SH-SY5Y (cell line): ENCODE data around the gene UBAP1L.

Source experiments
- GATA2 ChIP-seq: IDR thresholded peaks from 2 replicates; pipeline ENCODE4 v1.6.1; 2011; ENCODE audit warnings: mild to moderate bottlenecking, low read depth, low read length
- GATA3 ChIP-seq: IDR thresholded peaks from 2 replicates; pipeline ENCODE4 v1.6.1; 2011; ENCODE audit warnings: low read depth, mild to moderate bottlenecking, low read length, moderate library complexity

UBAP1L gene

DNA sequence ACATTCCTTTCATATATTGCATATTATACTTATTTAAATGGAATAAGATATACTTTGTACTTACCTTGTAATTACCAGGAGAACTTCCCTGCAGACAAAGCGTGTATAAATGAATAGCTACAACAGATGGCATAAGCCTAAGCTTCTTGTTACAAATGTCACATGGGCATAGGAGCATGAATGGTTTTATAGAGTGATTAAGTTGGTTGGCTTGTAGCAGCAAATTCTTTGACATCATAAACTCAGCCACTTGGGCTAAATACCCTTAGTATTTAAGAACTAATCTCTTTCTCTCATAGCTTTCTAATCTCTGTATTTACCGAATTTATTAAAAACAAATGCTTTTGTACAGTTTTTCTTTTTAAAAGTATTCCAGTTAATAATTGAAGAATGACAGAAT, at the start of gene UBAP1L:
Gene UBAP1L (minus strand): TSS at position 115 of the 400 bp plus-strand sequence. CDS start 8,985 bp downstream, outside the sequence.
- no peak for TF ChIP-seq GATA3
- TF ChIP-seq GATA2: no peak

DNA sequence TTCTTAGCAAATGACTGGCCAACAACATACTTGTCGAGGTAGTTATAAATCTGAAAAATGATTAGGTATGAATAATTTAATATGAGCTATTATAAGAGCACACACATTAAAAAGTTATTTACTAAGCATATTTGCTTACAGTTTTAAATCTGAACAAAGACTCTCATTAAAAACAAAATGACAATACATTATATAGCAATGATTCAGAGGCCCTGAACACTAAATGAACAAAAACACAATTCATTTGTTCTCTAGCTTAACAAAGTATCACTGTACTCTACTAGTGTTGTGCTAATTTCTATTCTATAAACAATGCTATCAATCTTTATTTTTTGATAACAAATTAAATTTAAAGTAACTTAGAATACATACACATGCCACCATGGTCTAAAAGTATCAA, 49.1 kb upstream of the UBAP1L start:
- TF ChIP-seq GATA2: no peak
- TF ChIP-seq GATA3: no peak

DNA sequence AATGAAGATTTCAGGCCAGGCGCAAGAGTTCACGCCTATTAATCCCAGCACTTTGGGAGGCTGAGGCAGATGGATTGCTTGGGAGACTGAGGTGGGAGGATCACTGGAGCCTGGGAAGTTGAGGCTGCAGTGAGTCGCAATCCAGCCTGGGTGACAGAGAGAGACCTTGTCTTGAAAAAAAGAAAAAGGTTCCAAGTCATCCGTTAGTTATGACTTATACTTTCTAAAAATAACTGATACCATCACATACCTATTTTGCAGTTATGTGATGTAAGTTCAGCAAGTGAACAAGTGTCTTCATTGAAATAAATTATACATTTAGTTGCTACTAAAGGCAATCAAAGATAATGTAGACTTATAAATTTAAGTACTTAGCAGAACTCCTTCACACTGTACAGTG, 48.0 kb upstream of the UBAP1L start:
- TF ChIP-seq GATA3: no peak
- TF ChIP-seq GATA2: no peak

DNA sequence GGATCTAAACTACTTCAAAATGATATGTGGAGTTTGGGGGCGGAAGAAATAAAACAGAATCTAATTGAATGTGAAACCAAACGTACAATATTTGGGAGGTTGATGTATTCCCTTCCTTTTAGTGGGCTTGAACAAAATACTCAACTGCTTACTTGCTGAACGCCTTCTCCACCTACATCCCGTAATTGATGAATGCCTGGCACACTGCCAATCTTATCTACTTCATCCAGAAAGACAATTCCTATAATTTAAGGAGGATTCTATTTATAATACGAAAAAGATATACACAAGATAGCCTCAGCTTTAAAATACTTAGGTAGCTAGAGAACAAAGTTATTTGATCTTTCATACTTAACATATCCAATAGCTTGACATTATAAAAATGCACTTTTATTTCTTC, 41.7 kb upstream of the UBAP1L start:
- TF ChIP-seq GATA2 (no peak), GATA3 (no peak)

DNA sequence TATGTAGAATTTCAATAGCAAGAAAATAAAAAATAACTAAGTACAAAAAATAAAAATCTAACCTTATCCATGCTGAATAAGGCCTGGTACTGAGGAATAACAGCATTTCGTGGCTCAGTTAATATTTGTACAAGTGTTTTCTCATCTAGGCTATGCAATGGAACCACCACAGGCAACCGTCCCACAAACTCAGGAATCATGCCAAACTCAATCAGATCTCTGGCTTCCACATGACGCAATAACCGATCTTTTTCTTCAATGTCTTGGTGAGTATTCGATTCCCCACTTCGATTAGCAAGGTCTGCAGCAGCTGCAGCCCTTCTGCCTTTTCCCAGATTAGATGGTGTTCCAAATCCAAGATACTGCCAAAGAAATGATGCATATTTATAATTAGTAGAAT, 39.7 kb upstream of the UBAP1L start:
- TF ChIP-seq GATA3 (no peak), GATA2 (no peak)

DNA sequence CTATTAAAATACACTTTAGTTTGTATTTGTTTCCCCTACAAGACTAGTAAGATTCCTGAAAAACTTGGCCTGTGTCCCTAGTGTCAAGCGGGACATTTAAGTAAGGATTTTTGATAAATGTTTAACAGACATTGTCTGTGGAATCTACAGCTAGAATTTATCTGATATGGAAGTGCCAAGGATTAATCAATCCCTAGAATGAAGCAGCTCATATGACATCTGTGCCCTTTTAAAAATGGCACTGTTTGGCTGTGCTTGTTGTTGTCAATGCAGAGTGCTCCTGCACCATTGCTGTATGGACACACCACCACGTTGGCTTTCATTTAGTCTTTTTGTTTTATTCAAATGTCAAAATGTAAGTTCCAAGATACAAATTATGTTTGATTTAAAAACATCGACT, 32.9 kb upstream of the UBAP1L start:
- TF ChIP-seq GATA2 (no peak), GATA3 (no peak)

DNA sequence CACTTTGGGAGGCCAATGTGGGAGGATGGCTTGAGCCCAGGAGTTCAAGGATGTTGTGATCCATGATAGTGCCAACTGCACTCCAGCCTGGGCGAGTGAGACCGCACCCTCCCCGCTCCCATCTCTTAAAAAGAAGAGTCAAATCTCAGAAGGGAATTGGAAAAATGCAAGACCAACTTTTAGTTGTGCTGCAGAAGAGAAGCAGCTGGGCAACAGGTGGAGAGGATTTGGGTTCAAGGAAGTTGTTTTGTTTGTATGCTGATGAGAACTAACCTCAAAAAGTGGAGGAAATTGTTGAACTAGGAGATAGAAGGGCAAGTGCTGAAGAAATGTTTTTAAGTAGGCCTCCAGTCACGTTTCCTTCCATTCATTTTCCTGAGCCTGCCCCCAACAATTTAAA, 31.4 kb upstream of the UBAP1L start:
- TF ChIP-seq GATA2: no peak
- no peak for TF ChIP-seq GATA3

DNA sequence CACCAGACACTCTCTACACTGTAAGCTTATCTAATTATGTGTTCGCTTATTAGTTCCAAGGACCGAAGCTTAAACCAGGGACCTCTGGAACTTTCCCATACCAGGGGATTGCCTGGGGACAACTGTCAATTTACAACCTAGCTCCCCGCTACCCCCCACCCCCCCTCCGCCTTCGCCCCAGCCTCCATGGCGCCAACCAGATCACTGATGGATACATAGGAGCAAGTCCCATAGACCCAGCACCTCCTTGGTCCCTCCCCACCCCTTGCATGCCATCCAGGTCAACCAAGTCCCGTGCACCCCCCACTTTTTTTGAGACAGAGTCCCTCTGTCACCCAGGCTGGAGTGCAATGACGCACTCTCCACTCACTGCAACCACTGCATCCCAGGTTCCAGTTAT, 19.5 kb upstream of the UBAP1L start:
- TF ChIP-seq GATA2 (no peak), GATA3 (no peak)

DNA sequence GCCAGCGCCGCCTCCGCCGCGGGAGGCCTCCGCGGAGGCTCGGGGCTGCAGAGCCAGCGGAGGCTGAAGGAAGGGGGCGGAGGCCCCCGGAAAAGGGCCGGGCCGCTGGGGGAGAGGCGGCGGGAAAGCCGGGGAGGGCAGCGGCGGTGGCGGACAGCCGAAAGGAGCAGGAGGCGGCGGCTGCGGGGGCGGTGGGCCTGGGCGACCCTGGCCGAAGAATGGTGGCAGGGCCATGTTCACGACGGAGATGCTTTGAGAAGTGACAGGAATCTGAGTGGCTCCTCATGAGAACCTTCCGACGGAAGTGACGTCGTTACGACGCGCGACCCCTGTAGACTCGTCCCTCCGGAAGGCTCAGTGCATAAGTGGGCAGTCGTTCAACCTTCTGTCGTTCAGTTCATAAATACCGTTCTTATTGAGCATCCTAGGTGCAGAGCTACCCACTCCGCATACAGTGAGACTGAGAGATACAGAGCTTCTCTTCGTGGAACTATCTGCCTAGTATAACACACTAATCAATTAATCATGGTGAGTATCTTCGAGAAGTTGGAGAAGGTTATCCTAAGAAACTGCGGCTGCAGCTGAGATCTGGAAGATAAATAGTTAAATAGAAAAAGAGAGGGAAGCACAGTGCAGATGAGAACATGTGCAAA, 18.7 kb upstream of the UBAP1L start, which contains the start of gene PDCD7:
Gene PDCD7 (minus strand): TSS at position 261 of the 653 bp plus-strand sequence. CDS start 27 bp downstream, at position 234.
- TF ChIP-seq GATA3 (peak; percentile 30; the same call in 1 of the 2 replicates), GATA2 (peak; percentile 33; the same call in 1 of the 2 replicates)

DNA sequence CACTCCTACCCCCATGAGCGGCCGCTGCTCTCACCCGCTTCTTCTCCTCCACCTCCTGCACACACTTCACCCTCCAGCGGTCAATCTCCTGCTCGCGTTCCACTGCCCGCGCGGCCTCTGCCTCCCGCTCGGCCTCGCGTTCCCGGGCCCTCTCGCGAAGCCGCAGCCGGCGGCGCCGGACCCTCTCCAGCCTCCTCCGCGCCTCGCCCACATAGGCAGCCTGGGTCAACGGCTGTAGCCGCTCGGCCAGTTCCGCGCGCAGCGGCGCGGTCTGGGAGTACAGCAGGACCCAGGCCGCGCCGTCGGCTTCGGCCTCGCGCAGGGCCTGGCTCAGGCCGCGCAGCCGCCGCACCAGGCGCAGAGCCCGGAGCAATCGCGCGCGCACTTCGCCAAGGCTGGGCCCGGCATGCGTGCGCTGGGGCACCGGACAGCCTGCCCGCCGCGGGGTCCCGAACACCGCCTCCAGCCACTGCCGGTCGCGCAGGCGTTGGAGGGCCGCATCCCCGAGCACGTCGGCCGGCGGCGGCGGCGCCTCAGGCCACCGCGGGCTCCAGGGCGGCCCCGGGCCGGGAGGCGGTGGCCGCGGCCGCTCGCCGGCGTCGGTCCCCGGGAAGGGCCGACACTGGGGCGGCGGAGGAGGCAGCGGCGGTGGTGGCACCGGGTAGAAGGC, 18.0 kb upstream of the UBAP1L start:
- no peak for TF ChIP-seq GATA2
- TF ChIP-seq GATA3: no peak

DNA sequence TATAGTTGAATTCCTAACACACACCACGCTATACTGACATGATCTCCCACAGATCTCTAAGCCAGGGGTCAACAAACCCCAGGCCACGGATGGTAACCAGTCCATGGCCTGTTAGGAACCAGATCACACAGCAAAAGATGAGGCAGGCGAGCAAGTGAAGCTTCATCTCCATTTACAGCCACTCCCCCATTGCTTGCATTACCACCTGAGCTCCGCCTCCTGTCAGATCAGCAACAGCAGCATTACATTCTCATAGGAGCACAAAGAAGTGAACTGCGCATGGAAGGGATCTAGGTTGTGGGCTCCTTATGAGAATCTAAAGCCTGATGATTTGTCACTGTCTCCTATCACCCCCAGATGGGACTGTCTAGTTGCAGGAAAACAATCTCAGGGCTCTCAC, 15.9 kb upstream of the UBAP1L start:
- TF ChIP-seq GATA2 (no peak), GATA3 (no peak)

DNA sequence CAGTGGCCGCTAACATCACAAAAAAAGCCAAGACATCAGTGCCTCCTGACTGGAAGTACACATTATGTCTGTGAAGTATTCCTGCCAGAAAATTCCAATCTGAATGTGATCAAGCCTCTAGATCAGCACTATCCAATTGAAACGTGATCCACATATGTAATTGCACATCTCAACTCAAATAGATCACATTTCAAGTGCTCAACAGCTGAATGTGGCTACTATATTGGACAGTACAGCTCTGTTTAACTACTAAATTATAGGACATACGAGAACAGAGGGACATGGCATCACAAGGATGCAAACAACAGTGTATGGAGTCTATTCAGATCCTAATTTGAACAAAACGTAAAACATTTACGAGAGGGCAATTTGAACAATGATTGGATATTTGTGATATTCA, 542 bp upstream of the UBAP1L start:
- TF ChIP-seq GATA2 (no peak), GATA3 (no peak)

DNA sequence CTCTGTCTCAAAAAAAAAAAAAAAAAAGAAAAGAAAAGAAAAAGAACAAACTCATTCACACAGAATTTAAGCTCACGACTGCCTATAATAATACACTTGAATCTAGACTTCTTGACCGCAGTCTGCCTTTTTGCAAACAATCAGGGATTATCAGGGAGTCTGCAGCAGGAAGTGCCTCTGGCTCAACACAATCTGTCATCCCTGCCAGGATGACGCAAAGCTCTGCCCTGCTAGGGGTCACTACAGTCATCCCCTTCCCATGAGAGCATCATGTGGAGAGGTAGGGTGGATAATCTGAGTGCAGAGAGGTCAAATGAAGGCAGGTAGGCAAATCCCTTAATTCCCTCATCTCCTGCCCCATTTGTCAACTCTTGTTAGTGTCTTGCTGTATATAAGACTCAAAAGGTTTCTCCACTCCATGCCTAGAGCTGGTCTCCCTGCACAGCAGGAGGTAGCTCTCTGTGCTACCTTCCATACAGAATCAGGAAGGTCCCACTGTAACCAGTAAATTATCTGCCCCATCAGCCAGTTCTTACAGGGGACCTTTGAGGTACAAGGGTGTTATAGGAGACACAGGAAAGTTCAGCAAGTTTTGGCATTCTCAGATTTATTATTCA, 4.2 kb downstream of the UBAP1L start:
- TF ChIP-seq GATA2: no peak

DNA sequence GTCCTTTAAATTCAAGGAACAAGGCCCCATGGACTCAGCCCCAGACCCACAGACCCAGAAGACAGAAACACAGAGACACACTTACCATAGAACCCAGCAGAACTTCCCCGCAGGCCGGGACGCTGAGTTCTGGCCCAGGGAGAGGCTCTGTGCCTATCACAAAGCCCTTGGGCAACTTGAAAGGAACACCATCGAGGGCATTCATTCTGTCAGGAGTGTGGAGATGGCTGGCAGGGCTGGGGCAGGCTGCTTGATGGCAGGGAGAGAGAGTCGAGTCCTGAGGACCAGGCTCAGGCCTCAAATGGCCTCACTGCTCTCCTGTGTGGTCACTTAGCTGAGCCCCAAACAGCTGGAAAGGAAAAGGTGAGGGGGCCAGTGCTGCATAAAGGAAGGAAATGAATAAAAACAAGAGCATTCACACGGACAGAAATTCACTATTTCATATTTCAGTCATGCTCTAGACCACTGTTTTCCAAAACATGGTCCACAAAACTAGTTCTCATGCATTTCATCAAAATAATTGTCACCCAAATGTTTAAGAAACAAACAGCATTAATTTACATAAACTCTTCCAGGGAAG, 8.9 kb downstream of the UBAP1L start:
- TF ChIP-seq GATA3: no peak
- no peak for TF ChIP-seq GATA2
